HFFc6 (cell line): ENCODE results near the gene CNOT6L. TPM values are rescaled to one million over a fixed set of nuclear protein-coding genes. Genes with fewer than 3 reads are reported as not detected.
"Not testable (repeated sequence)": the region's sequence is repeated elsewhere in the genome, so short reads cannot be mapped to it uniquely, and the experiment has no call there.

Source experiments
- DNase-seq: peaks from one replicate; pipeline ENCODE4 v3.0.0-alpha.2; 2018
- H3K27ac Mint-ChIP-seq: 2 replicates; pipeline ENCODE4 v1.8.0; 2020; ENCODE audit warnings: mild to moderate bottlenecking, mixed read lengths
- H3K27me3 Mint-ChIP-seq: 2 replicates; pipeline ENCODE4 v1.8.0; 2021; ENCODE audit warnings: mild to moderate bottlenecking, moderate library complexity, mixed read lengths; ENCODE audit not compliant: insufficient read depth
- H3K36me3 Mint-ChIP-seq: 2 replicates; pipeline ENCODE4 v1.8.0; 2021; ENCODE audit warnings: low read depth, mixed read lengths
- H3K4me1 Mint-ChIP-seq: 2 replicates; pipeline ENCODE4 v1.8.0; 2020; ENCODE audit warnings: low read depth, mixed read lengths
- H3K4me3 Mint-ChIP-seq: 2 replicates; pipeline ENCODE4 v1.8.0; 2020; ENCODE audit warnings: mild to moderate bottlenecking, moderate library complexity, mixed read lengths
- H3K9me3 Mint-ChIP-seq: 2 replicates; pipeline ENCODE4 v1.8.0; 2020; ENCODE audit warnings: mild to moderate bottlenecking, mixed read lengths
- total RNA-seq, 6 experiments: library from RNA; stranded (reverse); fragmentation: NEBNext Ultra II Directional; extraction: Animal tissue kit (Norgen Biotek cat#: 25700); gene quantifications; 2 replicates in 1 of 6; 3 replicates in 5 of 6; pipeline ENCODE4 v1.2.3, GENCODE V29; 2021
- TF ChIP-seq, protein P1 (sequence below): fragments of 200-600 bp; sonication (generic); IDR thresholded peaks from 2 replicates; pipeline ENCODE4 v1.5.0; 2021; ENCODE audit warnings: antibody characterized with exemption, mild to moderate bottlenecking

The CNOT6L gene
- total RNA-seq, 6 experiments from 2014 or later: 17.8 to 24.3 (median 20.2) TPM

- Mint-ChIP-seq H3K27me3 (no peaks in the 10 kb centered on the region), H3K9me3 (no peaks in the 10 kb centered on the region), H3K27ac (no peak overlapping the region), H3K36me3 (no peaks in the 10 kb centered on the region), H3K4me1 (peaks cover 9% of the 10 kb centered on the region), H3K4me3 (no peak overlapping the region)
- DNase-seq: no peak
- TF ChIP-seq, protein P1, sequence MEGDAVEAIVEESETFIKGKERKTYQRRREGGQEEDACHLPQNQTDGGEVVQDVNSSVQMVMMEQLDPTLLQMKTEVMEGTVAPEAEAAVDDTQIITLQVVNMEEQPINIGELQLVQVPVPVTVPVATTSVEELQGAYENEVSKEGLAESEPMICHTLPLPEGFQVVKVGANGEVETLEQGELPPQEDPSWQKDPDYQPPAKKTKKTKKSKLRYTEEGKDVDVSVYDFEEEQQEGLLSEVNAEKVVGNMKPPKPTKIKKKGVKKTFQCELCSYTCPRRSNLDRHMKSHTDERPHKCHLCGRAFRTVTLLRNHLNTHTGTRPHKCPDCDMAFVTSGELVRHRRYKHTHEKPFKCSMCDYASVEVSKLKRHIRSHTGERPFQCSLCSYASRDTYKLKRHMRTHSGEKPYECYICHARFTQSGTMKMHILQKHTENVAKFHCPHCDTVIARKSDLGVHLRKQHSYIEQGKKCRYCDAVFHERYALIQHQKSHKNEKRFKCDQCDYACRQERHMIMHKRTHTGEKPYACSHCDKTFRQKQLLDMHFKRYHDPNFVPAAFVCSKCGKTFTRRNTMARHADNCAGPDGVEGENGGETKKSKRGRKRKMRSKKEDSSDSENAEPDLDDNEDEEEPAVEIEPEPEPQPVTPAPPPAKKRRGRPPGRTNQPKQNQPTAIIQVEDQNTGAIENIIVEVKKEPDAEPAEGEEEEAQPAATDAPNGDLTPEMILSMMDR: no peak
Measured at GRCh38 chr4:77782102-77782835, 36.9 kb downstream of the CNOT6L start.

- not testable (repeated sequence) for H3K9me3 Mint-ChIP-seq, H3K27me3 Mint-ChIP-seq, DNase-seq, H3K4me3 Mint-ChIP-seq, H3K27ac Mint-ChIP-seq, H3K36me3 Mint-ChIP-seq
- H3K4me1 Mint-ChIP-seq: peaks cover 24% of the 10 kb centered on the region
Measured at GRCh38 chr4:77780762-77781161, 38.4 kb downstream of the CNOT6L start.

GRCh38 chr4:77777135-77777807, 41.9 kb downstream of the CNOT6L start:
- Mint-ChIP-seq H3K9me3 (no peaks in the 10 kb centered on the region), H3K4me3 (no peak overlapping the region; the same call in 1 of the 2 replicates), H3K36me3 (no peaks in the 10 kb centered on the region), H3K4me1 (peaks cover 39% of the 10 kb centered on the region), H3K27me3 (no peaks in the 10 kb centered on the region), H3K27ac (peak overlapping the region; percentile 23; the same call in 1 of the 2 replicates)
- DNase-seq: peak; percentile 1
- TF ChIP-seq, protein P1: no peak

- no peak overlapping the region; the same call in 1 of the 2 replicates for H3K4me3 Mint-ChIP-seq
- no peaks in the 10 kb centered on the region for H3K9me3 Mint-ChIP-seq
- H3K4me1 Mint-ChIP-seq: peaks cover 39% of the 10 kb centered on the region
- peak overlapping the region; percentile 23; the same call in 1 of the 2 replicates for H3K27ac Mint-ChIP-seq
- no peaks in the 10 kb centered on the region for H3K36me3 Mint-ChIP-seq
- TF ChIP-seq, protein P1: no peak
- H3K27me3 Mint-ChIP-seq: no peaks in the 10 kb centered on the region
- DNase-seq: peak; percentile 9
Measured at GRCh38 chr4:77776182-77777134, 42.7 kb downstream of the CNOT6L start.

GRCh38 chr4:77773101-77773500, 46.1 kb downstream of the CNOT6L start:
- DNase-seq: no peak
- peaks cover 39% of the 10 kb centered on the region for H3K4me1 Mint-ChIP-seq
- no peak overlapping the region for H3K4me3 Mint-ChIP-seq
- no peak overlapping the region for H3K27ac Mint-ChIP-seq
- no peaks in the 10 kb centered on the region for H3K27me3 Mint-ChIP-seq
- TF ChIP-seq, protein P1: no peak
- H3K9me3 Mint-ChIP-seq: no peaks in the 10 kb centered on the region
- H3K36me3 Mint-ChIP-seq: no peaks in the 10 kb centered on the region
